ENCODE results near the gene FAM227B. TPM values are rescaled to one million over a fixed set of nuclear protein-coding genes. Genes with fewer than 3 reads are reported as not detected.
A peak's percentile ranks its signal among the peaks of the same experiment; 100 is the strongest.
"Not testable (repeated sequence)": the region's sequence is repeated elsewhere in the genome, so short reads cannot be mapped to it uniquely, and the experiment has no call there.

The FAM227B gene, protein sequence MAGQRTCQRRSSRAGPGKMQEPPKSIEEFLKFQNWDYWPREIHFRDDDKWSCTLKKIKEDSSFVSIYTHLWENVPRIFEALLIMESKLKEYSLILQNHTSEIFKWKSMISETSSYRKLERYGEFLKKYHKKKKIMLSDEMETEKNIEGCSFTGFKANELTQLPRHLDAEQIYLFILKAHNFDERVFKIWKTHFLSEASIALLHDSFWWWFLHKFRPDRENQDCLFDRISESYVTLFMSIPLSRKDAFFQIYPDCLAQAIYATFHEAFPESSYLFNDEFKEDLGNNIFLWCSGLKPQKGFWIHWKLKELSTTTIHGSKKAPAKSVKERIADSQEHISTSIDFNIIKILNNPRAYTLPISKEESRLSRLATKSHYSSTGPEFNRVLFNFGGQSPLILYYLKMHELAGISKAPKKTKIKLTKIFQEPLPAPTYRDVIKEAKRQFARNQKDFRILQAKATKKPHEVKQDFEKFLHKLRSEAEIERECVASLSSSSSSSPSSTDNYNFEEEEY
- 4.3 and 4.5 TPM in 2 replicates for total RNA-seq

DNA sequence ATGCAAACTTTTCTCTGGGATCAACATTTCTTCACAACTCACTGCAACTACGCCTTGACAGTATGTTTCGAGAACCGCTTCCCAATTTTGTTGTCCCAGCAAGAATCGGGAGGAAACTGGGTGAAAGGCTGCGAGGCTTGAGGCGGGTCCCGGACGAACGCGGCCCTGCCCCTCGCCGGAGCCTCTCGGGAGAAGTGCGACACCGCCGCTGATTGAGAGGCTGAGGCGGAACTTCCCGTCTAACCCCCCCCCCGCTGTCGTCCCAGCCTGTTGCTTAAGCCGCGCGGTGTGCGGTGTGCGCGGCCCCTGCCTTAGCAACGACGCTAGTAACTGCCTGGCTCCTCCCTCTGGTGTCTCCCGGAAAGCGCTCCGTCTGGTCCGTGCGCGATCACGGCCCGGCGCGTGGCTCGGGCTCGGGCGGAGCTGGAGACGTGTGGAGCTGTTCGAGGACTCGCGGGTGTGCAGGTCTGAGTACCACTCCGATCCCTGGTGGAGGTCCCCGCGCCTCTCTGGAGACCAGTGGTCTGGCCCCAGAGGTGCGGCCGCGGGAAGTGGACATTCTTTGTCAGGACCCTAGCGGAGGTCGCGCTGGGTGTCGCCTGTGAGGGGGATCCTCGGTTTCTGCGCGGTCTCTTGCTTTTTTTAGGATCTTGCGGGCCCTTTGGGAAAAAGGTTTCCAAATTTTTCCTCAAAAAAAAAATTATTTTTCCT is at the start of gene FAM227B, which contains the start of gene DTWD1:
FAM227B (minus strand) TSS at position 161 of the 711 bp plus-strand sequence. CDS start 5,647 bp downstream, outside the sequence.
DTWD1 (plus strand) TSS at position 391 of the 711 bp plus-strand sequence. CDS start 4,120 bp downstream, outside the sequence.
- peak within 1 kb of the TSS; percentile 96 for H3K27ac Mint-ChIP-seq
- H3K4me1 Mint-ChIP-seq: peaks cover 31% of the 10 kb centered on the region
- H3K36me3 Mint-ChIP-seq (ENCODE audit: low read depth): peaks cover 22% of the 10 kb centered on the region
- ChIA-PET CTCF (interaction anchor here (0.6 kb wide), 1 partner anchor 1288 kb away, joined by 3 read pairs; no protein-coding TSS in a partner anchor), POLR2A (interaction anchor here (0.5 to 1.5 kb wide), 9 partner anchors 451 to 1305 kb away, joined by 3 to 16 read pairs (median 4); partner anchors contain the start of genes CEP152, COPS2, EID1 and GALK2)
- TF ChIP-seq, protein P1, sequence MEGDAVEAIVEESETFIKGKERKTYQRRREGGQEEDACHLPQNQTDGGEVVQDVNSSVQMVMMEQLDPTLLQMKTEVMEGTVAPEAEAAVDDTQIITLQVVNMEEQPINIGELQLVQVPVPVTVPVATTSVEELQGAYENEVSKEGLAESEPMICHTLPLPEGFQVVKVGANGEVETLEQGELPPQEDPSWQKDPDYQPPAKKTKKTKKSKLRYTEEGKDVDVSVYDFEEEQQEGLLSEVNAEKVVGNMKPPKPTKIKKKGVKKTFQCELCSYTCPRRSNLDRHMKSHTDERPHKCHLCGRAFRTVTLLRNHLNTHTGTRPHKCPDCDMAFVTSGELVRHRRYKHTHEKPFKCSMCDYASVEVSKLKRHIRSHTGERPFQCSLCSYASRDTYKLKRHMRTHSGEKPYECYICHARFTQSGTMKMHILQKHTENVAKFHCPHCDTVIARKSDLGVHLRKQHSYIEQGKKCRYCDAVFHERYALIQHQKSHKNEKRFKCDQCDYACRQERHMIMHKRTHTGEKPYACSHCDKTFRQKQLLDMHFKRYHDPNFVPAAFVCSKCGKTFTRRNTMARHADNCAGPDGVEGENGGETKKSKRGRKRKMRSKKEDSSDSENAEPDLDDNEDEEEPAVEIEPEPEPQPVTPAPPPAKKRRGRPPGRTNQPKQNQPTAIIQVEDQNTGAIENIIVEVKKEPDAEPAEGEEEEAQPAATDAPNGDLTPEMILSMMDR (IDR thresholded peaks at IDR 0.05): no peak
- peak; percentile 90 for DNase-seq
- intact Hi-C loops (cut with micrococcal nuclease): loop anchor here (1.0 to 10.0 kb wide), 11 partner anchors 466 to 1446 kb away; partner anchors contain the start of genes AP4E1, CEP152, COPS2 and DUT
- H3K27me3 Mint-ChIP-seq: no peaks in the 10 kb centered on the region
- H3K9me3 Mint-ChIP-seq: peaks cover 8% of the 10 kb centered on the region
- H3K4me3 Mint-ChIP-seq: peak within 1 kb of the TSS; percentile 96
- peak; percentile 96 for ATAC-seq (ENCODE audit: low read depth)

DNA sequence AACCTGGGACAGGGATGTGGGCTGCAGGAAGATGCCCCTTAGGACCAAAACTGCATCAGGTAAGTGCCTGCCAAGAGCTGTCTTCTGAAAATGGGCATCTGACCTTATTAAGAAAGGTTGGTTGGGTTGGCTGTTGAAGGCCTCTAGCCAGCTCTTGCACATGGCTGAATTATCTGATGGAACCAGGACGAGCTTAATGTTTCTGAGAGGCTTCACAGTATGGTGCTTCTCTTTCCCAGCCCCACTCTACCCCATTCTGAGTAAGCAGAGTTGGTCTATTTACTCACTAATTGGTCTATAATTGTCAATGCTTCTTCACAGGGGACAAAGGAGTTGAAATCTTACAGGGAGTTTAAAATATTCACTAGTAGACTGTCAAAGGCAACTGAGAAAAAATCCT is 48.7 kb upstream of the FAM227B start:
- intact Hi-C loops (cut with micrococcal nuclease): no loop called here
- ChIA-PET POLR2A (no interaction called here), CTCF (no interaction called here)
- ATAC-seq (ENCODE audit: low read depth) (no peak), DNase-seq (no peak)
- peaks cover 8% of the 10 kb centered on the region for H3K27me3 Mint-ChIP-seq
- TF ChIP-seq, protein P1 (IDR thresholded peaks at IDR 0.05): no peak
- H3K36me3 Mint-ChIP-seq (ENCODE audit: low read depth): no peaks in the 10 kb centered on the region
- H3K4me1 Mint-ChIP-seq: no peaks in the 10 kb centered on the region
- no peak overlapping the region for H3K4me3 Mint-ChIP-seq
- no peaks in the 10 kb centered on the region for H3K9me3 Mint-ChIP-seq
- H3K27ac Mint-ChIP-seq: no peak overlapping the region

DNA sequence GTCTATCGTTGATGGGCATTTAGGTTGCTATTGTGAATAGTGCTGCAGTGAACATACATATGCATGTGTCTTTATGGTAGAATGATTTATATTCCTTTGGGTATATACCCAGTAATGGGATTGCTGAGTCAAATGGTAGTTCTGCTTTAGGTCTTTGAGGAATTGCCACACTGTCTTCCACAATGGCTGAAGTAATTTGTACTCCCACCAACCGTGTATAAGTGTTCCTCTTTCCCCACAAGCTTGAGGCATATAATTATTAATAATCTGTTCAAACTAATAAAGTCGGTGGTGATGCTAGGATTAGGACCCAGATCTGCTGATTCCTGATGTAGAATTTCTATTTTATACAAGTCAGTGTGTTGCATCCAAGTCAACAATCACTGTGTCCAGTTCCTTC is 45.9 kb upstream of the FAM227B start:
- H3K9me3 Mint-ChIP-seq; POLR2A ChIA-PET; CTCF ChIA-PET; H3K4me3 Mint-ChIP-seq; H3K36me3 Mint-ChIP-seq (ENCODE audit: low read depth); intact Hi-C loops (cut with micrococcal nuclease); DNase-seq; H3K4me1 Mint-ChIP-seq; ATAC-seq (ENCODE audit: low read depth); H3K27ac Mint-ChIP-seq: not testable (repeated sequence)
- peaks cover 11% of the 10 kb centered on the region for H3K27me3 Mint-ChIP-seq

DNA sequence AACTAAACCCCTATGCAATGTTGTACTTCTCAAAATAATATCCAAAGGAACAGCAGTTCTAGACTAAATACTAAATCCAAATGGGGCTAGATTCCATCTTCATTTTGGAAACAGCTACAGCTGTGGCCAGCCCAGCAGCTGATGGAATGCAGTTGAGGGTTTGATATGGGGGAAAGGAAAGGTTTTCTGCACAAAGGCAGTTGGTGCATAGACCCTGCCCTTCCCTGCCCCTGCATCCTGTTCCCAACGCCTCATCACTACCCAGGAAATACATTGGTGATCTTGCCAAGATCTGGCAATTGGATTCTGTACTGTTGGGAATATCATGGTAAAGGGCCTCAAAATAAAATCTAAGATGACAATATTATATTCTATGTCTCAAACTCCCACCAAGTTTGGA is 44.1 kb upstream of the FAM227B start:
- H3K4me1 Mint-ChIP-seq: no peaks in the 10 kb centered on the region
- POLR2A ChIA-PET: no interaction called here
- H3K9me3 Mint-ChIP-seq: no peaks in the 10 kb centered on the region
- no peak overlapping the region for H3K27ac Mint-ChIP-seq
- CTCF ChIA-PET: no interaction called here
- TF ChIP-seq, protein P1 (IDR thresholded peaks at IDR 0.05): no peak
- H3K4me3 Mint-ChIP-seq: no peak overlapping the region
- peaks cover 15% of the 10 kb centered on the region for H3K27me3 Mint-ChIP-seq
- no peak for ATAC-seq (ENCODE audit: low read depth)
- no peaks in the 10 kb centered on the region for H3K36me3 Mint-ChIP-seq (ENCODE audit: low read depth)
- no peak for DNase-seq
- intact Hi-C loops (cut with micrococcal nuclease): no loop called here

DNA sequence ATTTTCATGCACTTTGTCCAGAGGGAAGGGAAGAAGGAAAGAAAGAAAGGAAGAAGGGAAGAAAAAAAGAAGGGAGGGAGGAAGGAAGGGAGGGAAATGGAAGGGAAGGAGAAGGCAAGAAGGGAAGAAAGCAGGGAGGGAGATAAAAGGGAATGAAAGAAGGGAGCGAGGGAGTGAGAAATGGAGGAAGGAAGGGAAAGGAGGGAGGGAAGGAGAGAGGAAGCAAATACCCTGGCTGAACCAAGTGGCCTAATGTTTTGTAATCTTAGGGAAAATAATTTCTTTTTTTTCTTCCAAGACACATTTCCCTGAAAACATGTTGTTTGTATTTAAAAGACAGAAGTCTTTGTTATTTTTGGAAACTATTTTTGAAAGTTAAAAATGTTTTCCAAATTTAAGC is 36.1 kb upstream of the FAM227B start:
- peaks cover 4% of the 10 kb centered on the region for H3K27me3 Mint-ChIP-seq
- H3K27ac Mint-ChIP-seq: no peak overlapping the region
- H3K4me1 Mint-ChIP-seq: no peaks in the 10 kb centered on the region
- ChIA-PET POLR2A (no interaction called here), CTCF (no interaction called here)
- no peaks in the 10 kb centered on the region for H3K36me3 Mint-ChIP-seq (ENCODE audit: low read depth)
- ATAC-seq (ENCODE audit: low read depth): no peak
- DNase-seq: no peak
- intact Hi-C loops (cut with micrococcal nuclease): no loop called here
- peaks cover 28% of the 10 kb centered on the region for H3K9me3 Mint-ChIP-seq
- TF ChIP-seq, protein P1 (IDR thresholded peaks at IDR 0.05): no peak
- no peak overlapping the region for H3K4me3 Mint-ChIP-seq

All from activated B cell treated with CpG ODN at 0.5 μM for 24 hours (primary cell).